Peyer's patch (tissue), 4 donors: ENCODE results near the gene VCL.

Source experiments
- POLR2A ChIP-seq, 2 donors: fragments of 450-650 bp; IDR thresholded peaks; one replicate each; pipeline ENCODE4 v1.5.1; 2017; ENCODE audit warnings: antibody characterized with exemption in 2 of 2, mild to moderate bottlenecking in 2 of 2, moderate library complexity in 2 of 2
- TF ChIP-seq, protein P1 (sequence below), 6 experiments: fragments of 450-650 bp in 4 of 6; fragments of 200-600 bp in 2 of 6; sonication (generic) in 1 of 6; IDR thresholded peaks; one replicate each; pipeline ENCODE4 v1.5.1; 2017 to 2019; ENCODE audit warnings: antibody characterized with exemption in 6 of 6, mild to moderate bottlenecking in 3 of 6, moderate library complexity in 1 of 6

DNA sequence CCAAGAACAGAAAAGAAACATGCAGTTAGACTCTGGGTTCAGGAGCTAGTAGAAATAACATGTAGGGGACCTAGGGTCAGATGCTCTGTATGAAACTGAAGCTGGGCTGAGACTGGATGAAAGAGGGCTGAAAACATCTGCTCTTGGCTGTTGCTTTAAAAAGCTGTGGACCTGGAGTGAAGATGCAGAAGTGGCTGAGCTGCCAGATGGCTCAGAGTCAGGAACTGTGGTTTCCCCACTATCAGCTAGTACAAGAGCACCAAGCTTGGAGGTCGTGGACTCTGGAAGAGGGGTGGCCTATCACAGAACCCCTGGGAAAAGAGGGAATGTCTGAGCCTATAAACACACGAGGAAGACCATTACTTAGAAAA, 159.0 kb downstream of the VCL start:
- TF ChIP-seq POLR2A (IDR thresholded peaks at IDR 0.05): no peak
- TF ChIP-seq, protein P1, sequence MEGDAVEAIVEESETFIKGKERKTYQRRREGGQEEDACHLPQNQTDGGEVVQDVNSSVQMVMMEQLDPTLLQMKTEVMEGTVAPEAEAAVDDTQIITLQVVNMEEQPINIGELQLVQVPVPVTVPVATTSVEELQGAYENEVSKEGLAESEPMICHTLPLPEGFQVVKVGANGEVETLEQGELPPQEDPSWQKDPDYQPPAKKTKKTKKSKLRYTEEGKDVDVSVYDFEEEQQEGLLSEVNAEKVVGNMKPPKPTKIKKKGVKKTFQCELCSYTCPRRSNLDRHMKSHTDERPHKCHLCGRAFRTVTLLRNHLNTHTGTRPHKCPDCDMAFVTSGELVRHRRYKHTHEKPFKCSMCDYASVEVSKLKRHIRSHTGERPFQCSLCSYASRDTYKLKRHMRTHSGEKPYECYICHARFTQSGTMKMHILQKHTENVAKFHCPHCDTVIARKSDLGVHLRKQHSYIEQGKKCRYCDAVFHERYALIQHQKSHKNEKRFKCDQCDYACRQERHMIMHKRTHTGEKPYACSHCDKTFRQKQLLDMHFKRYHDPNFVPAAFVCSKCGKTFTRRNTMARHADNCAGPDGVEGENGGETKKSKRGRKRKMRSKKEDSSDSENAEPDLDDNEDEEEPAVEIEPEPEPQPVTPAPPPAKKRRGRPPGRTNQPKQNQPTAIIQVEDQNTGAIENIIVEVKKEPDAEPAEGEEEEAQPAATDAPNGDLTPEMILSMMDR (IDR thresholded peaks at IDR 0.05): no peak
